ENCODE data around the gene TAPT1.
"Not testable (repeated sequence)": the region's sequence is repeated elsewhere in the genome, so short reads cannot be mapped to it uniquely, and the experiment has no call there.

Gene TAPT1

GRCh38 chr4:16168144-16168543, 58.1 kb downstream of the TAPT1 start:
- DNase-seq: no peak

DNA sequence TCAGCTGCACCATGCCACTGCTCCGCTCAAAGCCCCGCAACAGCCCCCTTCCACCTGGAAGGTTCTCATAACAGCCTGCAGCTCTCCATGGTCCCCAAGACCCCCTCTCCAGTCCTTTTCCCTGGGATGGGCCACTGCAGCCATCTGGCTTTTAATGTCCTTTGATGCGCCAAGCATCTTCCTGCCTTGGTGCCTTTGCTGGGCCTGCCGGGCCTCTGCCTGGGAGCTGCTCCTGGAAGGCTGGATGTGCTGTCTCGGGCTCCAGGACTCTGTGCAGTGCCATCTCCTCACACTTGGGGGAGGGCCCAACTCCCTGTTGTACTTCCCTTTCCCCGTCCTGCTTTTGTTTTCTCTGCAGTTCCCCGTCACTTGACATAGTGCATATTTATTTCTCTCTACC, 60.3 kb downstream of the TAPT1 start:
- DNase-seq: no peak

DNA sequence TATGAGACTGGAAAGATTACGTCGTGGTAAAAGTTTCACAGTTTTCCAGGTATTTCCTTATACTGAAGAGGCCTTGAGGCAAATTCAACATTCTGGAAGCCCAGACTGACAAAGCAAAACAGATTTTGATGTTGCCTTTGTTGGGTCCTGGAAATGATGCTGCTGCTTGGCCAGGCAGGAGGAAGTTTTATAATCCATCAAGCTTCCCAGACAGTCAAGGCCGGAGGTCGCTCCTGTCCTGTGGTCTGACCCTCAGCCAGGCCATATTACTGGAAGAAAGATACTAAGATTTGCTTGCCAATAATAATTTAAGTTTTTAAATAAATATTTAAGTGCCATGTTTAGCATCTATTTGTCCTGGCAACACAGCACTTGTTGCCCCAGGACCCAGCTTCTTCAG, 63.4 kb downstream of the TAPT1 start:
- DNase-seq: no peak

- no peak for DNase-seq
Measured at GRCh38 chr4:16161851-16162408, 64.3 kb downstream of the TAPT1 start.

DNA sequence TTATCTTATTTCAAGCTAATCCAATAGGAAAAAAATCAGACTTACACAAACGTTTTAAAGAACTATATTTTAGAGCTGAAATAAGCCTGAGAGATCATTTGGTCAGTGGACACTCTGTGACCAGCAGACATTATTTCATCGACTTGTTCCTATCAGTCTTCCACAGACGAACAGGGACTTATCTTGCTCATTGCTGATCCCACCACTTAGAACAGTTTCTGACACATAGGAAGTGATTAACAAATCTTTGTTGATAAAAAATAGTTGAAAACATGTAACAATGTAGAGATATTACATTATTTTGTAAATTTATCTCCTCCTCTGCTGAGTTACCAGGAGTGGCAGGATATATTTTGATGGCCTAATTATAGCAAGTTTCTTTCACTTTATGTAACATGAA, 65.8 kb downstream of the TAPT1 start:
- DNase-seq: no peak

- DNase-seq: no peak
Measured at GRCh38 chr4:16159286-16159685, 67.0 kb downstream of the TAPT1 start.

DNA sequence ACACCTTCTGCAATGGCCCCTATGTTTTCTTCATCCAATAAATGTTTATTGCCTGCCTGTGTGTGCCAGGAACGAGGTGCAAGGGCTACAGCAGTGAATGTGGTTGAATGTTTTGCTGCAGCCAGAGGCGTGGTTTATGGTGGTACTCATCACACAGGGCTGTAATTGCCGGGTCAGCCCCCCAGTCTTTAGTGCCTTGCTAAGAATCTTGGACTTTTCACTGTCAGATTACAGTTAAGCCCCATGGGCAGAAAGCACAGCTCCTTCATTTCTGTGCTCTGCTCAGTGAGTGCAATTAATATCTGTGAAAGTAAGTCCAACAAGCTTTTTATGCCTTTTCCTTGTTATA, 67.8 kb downstream of the TAPT1 start:
- no peak for DNase-seq

DNA sequence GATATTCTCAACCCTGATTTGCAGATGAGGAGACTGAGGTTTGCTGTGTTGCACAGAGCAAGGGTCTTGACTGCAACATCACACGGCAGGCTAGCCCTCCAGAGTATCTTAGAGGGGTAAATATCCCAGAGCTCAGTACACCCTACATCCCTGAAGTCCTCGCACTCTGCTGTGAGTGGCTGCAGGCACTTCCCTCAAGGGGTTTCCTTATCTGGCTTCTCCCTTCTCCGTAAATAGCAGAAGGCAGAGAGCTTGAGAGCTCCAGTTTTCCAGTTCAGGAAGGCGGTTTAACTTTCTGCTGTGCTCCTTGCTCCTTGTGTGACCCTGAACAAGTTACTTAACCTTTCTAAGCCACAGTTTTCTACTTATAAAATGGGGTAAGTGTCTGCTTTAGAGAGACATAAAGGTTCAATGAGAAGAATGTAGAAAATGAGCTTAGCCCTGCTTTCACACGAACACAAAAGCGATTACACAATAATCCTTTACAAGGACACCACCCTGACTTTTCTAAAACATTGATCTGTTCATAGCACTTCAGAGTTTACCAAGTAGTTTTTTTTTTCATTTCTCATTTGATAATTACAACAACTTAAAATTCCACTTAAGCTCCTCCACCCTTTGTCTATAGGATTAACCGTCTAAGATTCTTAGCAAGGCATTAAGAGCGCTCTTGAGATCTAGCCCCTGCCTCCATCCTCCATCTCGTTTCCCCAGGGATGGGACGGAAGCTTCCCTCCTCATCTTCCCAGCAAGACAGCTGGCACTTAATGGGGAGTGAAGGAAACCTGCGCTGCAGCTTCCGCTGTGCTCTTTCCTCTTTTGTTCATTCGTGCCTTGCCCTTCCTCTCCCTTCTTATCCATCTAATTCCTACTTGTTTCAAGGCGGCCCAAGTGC, 68.4 kb downstream of the TAPT1 start:
- no peak for DNase-seq

DNA sequence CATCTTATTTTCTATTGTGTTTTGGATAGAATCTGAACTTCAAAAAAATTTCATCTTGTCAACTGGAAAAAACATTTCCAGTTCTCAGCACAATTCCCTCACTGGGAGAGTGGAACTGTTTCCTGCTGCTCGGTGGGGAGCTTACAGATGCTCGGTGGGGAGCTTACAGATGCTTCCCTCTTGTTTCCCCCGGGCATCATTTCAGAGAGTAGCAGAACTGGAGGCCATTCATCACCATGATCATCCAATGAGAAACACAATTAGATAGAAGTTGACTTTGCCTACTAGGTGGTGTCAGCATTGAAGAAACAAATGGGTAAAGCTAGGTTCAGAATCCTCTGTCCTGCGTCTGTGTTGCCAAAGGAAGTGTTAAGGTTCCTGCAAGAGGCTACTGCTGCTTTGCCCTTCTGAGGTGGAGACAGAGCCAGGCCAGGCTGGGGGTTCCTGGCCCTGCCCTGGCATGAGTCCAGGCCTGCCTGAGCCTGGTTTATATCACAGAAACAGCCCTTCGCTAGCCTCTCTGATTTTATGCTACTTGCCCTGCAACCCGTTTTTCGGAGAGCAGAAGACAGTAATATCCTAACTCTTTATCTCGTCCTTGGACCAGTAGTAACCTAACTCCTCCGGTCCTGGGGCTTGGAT, 70.6 kb downstream of the TAPT1 start:
- no peak for DNase-seq

GRCh38 chr4:16154451-16154850, 71.8 kb downstream of the TAPT1 start:
- DNase-seq: no peak

DNA sequence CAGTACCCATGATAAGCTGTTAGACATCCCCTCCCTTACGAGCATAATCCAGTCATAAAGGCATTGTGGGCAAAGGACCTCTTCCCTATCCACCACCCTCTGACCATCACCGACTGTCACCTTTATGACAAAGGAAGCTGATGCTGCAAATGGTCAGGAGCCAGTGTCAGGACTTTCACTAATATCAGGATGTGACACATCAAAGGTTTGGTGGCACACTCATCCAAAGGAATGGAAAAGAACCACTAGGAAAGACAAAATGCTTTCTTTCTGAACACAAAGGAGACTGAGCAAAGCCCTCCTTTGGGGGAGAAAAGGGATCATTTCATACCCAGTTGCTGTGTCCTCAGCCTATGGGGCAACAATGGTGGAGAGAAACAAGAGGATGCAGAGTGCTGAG, 75.6 kb downstream of the TAPT1 start:
- DNase-seq: no peak

GRCh38 chr4:16144913-16145312, 81.4 kb downstream of the TAPT1 start:
- DNase-seq: not testable (repeated sequence)

DNA sequence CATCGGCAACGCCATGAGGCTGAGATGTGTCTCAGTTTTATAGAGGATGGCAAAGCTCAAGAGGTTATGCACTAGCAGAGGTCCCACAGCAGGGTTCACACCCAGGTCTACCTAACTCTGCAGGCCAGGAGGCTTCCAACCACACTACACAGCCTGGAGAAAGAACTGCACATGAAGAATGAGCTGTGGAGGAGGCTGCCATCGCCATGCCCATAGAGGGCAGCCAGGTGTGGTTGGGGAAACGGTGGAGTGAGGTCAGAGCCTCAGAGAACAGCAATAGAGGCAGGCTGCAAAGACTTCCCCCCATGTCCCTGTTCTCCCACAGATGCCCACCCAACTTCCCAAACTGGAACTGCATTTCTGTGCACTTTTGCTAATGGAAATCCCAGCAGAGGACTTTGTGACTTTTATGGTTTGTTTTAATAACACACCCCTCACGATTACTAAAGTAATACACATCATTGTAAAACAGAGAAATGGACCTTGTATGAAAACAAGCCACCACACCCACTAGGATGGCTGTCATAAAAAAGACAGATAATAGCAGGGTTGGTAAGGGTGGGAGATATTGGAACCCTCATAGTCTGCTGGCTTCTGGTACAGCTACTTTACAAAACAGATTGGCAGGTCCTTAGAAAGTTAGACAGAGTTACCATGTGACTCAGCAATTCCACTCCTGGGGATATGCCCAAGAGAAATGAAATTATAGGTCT, 83.5 kb downstream of the TAPT1 start:
- DNase-seq: no peak

- DNase-seq: no peak
Measured at GRCh38 chr4:16140879-16141249, 85.4 kb downstream of the TAPT1 start.

DNA sequence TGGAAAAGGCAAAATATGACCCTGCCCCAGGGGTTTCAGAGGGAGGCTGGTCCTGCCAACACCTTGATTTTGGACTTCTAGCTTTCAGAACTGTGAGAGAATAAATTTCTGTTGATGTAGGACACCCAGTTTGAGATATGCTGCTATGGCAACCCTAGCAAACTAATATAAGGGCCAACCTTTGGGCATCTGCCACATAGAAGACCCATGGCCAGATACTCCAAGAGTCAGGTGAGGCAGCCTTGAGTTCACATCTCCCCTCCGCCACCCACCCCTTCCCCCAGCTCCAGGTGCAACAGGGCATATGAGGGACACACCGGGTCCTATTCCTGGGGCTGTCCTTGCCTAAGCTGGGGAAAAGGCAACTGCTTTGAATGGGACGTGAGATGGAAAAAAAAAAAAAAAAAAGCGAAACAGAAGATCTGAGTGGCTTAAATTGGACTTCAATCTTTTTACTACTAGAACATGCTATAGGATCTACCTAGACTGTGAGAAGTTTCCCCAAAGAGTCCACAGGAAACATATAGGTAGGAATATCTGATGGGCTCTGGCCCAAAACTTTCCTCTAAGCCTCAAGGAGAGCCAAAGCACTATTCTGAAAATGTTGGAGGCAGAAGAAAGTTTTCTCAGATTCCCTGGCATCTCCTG, 85.9 kb downstream of the TAPT1 start:
- DNase-seq: no peak

- DNase-seq: no peak
Measured at GRCh38 chr4:16139066-16139945, 87.0 kb downstream of the TAPT1 start.

- no peak for DNase-seq
Measured at GRCh38 chr4:16136827-16137226, 89.4 kb downstream of the TAPT1 start.

DNA sequence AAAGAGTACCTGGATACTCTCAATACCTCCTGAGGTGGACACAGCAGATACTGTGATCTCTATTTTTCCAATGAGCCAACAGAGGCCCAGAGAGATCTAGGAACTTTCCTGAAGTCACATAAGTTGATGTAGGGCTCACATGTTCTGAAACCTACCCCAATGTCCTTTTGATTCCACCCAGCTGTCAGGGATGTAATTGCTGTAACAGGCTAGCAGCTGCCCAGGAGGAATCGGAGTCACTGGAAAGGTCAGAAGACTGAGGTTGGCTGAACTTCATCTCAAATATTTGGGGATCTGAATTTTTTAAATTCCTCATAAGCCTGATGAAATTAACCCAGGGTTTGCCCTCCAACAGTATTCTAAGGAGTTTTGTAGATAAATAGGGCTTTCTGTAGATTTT, 90.0 kb downstream of the TAPT1 start:
- no peak for DNase-seq

GRCh38 chr4:16133406-16133805, 92.9 kb downstream of the TAPT1 start:
- no peak for DNase-seq

- no peak for DNase-seq
Measured at GRCh38 chr4:16131293-16131692, 95.0 kb downstream of the TAPT1 start.

DNA sequence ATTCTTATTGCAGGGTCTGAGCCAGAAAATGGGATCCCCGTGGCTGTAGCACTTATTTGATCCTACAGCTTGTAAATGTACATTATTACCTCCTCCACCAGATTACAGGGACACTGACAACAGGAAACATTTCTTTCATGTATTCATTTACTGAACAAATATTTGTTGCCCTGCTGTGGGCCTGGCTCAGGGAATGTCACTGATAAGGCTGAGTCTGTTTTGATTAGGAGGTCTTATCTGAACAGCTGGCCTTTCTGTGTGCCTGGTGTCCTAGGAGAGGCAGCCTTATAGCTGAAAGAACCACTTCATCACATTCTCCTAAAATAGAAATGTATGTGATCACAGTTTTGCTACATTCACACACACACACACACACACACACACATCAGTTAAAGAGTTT, 96.9 kb downstream of the TAPT1 start:
- DNase-seq: no peak

DNA sequence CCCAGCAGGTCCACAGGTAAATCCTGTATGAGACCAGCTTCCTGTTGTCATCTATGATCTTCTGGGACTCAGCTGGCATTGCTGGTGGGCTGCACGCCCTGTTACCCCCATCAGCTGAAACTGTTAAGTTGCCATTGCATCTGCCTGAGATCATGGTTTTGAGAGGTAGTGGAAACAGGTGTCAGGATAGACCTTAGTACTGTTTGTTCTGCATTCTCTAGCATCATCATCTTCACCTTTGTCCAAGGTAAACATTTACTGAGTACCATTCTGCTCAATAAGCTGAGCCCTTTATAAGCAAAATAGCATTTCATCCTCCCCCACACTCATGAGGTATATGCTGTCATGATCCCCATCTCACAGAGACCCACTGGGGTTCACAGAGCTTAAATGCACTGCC, 99.6 kb downstream of the TAPT1 start:
- no peak for DNase-seq

All from activated CD4-positive, alpha-beta T cell treated with anti-CD3 and anti-CD28 coated beads for 48 hours (primary cell).